HUES64 (cell line): ENCODE results near the gene HS1BP3.
A peak's percentile ranks its signal among the peaks of the same experiment; 100 is the strongest.

Experiments
- H3K27ac ChIP-seq: 2 replicates; pipeline ENCODE4 v1.7.0; 2013; ENCODE audit warnings: low read depth, low read length, inconsistent platforms
- H3K27me3 ChIP-seq: 2 replicates; pipeline ENCODE4 v1.6.1; 2013; ENCODE audit warnings: mild to moderate bottlenecking, low read length; ENCODE audit not compliant: insufficient read depth
- H3K36me3 ChIP-seq: 2 replicates; pipeline ENCODE4 v1.6.1; 2013; ENCODE audit warnings: mild to moderate bottlenecking, low read length; ENCODE audit not compliant: insufficient read depth
- H3K4me1 ChIP-seq: 2 replicates; pipeline ENCODE4 v1.6.1; 2013; ENCODE audit warnings: mild to moderate bottlenecking, low read length, moderate library complexity; ENCODE audit not compliant: insufficient read depth
- H3K4me3 ChIP-seq: 2 replicates; pipeline ENCODE4 v1.5.1; 2013; ENCODE audit warnings: mild to moderate bottlenecking, low read length, moderate library complexity
- H3K9ac ChIP-seq: 2 replicates; pipeline ENCODE4 v1.6.1; 2013; ENCODE audit warnings: mild to moderate bottlenecking, low read depth, low read length
- H3K9me3 ChIP-seq: 2 replicates; pipeline ENCODE4 v1.6.1; 2013; ENCODE audit warnings: low read depth, low read length; ENCODE audit not compliant: insufficient read depth
- WGBS: fragments of 150-250, 120-280 bp; methylation state at CpG from one replicate; pipeline ENCODE4 v1.1.7; 2013; ENCODE audit warnings: missing lambda C conversion rate; 5-methylcytosine and 5-hydroxymethylcytosine counted together

Gene HS1BP3

DNA sequence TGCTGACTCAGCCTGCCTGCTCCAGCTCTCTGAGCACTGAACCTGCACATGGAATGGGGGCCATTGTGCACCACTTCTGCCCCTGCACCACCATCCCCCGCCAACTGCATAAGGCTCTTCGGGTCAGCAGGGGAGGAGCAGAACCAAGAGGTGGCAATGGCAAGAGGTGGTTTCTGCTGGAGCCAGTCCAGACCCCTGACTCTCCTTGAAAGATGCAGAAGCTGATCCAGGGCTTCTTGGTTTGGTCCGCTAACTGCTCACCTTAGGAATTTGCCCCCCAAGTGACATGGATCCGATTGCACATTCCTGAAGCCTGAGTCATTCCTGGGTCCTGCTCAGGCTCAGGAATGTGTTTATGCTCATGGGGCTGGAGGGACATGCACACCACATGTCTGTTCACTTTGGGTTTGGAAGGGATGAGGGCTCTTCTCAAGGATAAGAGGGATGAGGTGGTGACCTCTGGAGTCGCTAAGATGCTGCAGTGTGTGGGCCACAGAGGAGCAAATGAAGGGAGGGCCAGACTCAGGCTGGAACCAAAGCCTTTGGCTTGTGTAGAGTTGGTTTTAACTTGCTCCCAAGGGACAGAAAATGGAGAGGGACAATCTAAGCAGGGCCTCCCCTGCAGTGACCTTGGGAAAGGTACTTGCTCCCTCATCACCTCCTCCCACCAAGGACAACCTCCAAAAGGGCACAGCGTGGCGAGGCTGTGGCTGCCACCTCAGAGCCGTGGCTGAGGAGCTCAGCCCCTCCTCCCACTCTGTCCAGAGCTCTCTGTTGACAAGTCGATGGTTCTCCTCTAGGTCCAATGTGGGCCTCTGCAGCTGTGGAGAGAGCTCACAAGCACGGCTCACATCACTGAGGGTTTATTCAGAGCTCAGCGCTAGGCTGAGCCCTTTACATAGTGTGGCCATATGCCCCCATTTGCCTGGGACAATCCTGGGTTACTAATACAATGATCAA lies 66.2 kb downstream of the HS1BP3 start:
- peaks cover 4% of the 10 kb centered on the region for H3K9me3 ChIP-seq
- H3K27ac ChIP-seq = peak overlapping the region; percentile 71
- 68% methylated on average over 11 of the region's 11 CpGs for WGBS
- H3K9ac ChIP-seq = peak overlapping the region; percentile 34; the same call in 1 of the 2 replicates
- peaks cover 22% of the 10 kb centered on the region for H3K4me1 ChIP-seq
- no peaks in the 10 kb centered on the region for H3K36me3 ChIP-seq
- H3K4me3 ChIP-seq = no peak overlapping the region
- no peaks in the 10 kb centered on the region for H3K27me3 ChIP-seq

DNA sequence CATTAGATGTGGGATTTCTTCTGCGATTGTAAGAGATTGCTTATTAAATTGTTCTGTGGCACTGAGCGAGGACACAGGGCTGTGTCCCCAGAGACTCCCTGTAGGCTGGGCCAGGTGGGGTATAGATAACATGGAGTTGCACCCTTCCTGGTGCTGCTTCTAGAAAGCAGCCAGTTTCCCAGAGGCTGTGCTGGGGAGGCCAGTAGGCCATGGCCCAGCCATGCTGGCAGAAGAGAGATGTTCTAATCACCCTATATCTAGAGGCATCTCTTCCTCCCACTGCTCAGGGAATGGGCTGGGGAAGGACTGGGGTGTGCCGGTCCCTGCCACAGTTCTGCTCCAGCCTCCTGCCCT lies 66.9 kb downstream of the HS1BP3 start:
- Histone ChIP-seq H3K27me3 (no peaks in the 10 kb centered on the region), H3K9me3 (peaks cover 4% of the 10 kb centered on the region), H3K4me3 (no peak overlapping the region), H3K9ac (peak overlapping the region; percentile 28; the same call in 1 of the 2 replicates), H3K27ac (peak overlapping the region; percentile 71), H3K36me3 (no peaks in the 10 kb centered on the region), H3K4me1 (peaks cover 26% of the 10 kb centered on the region)
- 88% methylated on average over 3 of the region's 3 CpGs for WGBS

DNA sequence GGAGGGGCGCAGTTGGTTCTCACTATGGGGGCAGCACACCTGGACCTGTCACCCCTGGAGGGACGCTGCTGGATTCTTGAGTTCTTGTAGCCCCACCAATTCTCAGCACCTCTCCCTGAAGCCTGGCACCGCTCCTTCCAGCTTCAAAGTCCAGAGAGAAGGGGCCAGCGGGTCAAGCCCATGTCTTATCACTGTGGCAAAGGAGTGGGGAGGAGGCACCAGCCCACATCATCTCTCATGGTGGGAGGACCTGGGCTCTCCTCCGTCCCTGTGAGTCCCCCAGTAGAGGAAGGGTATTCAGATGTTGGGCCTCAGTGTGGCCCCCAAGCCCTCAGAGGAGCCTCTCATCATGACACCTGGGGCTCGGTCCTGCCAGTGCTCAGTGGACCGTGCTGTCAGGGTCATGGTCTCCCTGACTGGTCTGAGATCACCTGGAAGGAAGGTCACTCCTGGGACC lies 67.4 kb downstream of the HS1BP3 start:
- Histone ChIP-seq H3K36me3 (no peaks in the 10 kb centered on the region), H3K4me3 (no peak overlapping the region), H3K27ac (no peak overlapping the region), H3K9ac (no peak overlapping the region), H3K9me3 (peaks cover 4% of the 10 kb centered on the region), H3K27me3 (no peaks in the 10 kb centered on the region), H3K4me1 (peaks cover 31% of the 10 kb centered on the region)
- WGBS = 93% methylated on average over 7 of the region's 7 CpGs

DNA sequence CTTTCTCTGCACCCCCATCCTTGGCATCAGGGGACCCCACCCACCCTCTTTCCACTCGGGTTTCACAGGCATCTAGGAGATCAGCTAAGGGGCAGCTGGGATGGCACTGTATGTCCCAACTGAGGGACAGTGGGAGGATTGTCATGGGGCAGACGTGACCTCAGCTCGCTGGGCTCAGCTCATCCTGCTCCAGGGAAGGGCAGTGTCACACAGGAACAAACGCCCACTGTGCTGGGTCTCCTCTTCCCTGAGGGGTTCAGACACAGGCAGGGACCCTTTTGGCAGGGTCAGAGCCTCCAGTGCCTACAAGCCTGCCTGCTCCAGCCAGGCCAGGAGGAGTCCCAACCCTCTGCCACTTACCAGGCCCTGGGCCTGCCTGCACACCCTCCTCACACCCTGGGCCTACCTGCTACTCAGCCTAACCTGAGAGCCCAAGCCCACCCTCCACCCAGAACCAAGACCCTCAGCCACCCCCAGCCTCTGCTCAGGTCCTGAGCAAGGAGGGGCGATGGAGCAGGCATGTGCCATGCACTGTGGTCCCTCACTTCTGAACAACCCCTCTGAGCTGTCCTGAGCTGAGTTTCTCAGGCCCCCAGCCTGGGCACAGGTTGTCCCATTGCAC lies 68.2 kb downstream of the HS1BP3 start:
- no peaks in the 10 kb centered on the region for H3K36me3 ChIP-seq
- H3K27ac ChIP-seq = no peak overlapping the region
- 88% methylated on average over 5 of the region's 5 CpGs for WGBS
- peaks cover 31% of the 10 kb centered on the region for H3K4me1 ChIP-seq
- no peaks in the 10 kb centered on the region for H3K27me3 ChIP-seq
- H3K9ac ChIP-seq = no peak overlapping the region
- H3K9me3 ChIP-seq = peaks cover 4% of the 10 kb centered on the region
- H3K4me3 ChIP-seq = no peak overlapping the region

DNA sequence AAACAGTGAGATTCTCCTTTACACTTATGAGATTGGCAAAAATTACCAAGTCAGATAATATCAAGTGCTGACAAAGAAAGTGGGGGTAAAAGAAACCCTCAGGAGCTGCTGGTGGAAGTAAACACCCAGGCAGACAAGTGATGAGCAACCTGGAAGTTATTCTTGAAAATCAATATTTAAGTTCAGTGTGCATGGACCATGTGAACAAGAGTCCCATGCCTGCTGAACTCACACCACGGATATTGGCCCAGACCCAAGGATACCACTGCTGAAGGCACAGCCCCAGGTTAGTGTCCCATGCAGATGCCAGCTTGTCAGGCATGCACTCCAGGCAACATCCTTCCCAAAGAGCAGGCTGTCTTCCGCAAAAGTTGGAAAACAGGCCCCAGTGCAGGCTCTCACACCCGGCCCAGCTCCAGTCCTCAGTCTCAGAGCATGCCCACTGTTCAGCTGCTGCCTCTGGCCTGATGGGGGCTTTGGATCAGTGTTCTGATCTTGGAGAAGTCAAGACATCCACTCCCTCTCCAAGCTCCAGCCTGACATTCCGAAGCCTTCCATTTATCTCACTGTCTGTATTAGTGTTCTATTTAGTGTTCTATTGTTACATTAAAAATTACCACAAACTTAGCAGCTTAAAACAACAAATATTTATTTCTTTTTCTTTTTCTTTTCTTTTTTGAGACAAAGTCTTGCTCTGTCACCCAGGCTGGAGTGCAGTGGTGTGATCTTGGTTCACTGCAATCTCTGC lies 70.0 kb downstream of the HS1BP3 start:
- Histone ChIP-seq H3K4me3 (no peak overlapping the region), H3K36me3 (no peaks in the 10 kb centered on the region), H3K4me1 (peaks cover 31% of the 10 kb centered on the region), H3K27ac (no peak overlapping the region), H3K9me3 (peaks cover 4% of the 10 kb centered on the region), H3K27me3 (no peaks in the 10 kb centered on the region), H3K9ac (no peak overlapping the region)
- 91% methylated on average over 3 of the region's 4 CpGs for WGBS

DNA sequence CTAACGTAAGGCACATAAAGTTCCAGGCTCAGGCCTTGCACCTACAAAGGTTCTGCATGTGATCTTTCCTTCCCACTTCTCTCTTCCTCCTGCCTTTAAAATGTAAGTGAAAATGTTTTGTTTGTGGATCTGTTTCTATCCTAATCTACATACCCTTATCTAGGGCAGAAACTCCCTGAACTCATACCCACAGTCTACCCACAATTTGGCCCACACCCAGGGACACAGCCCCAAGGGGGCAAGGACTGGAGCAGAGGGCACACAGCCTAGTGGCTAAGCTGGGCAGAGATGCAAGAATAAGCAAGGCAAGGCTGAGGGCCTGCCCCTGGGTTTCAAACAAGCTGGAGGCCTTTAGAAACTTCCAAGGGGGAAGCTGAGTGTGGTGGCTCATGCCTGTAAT lies 71.0 kb downstream of the HS1BP3 start:
- no peaks in the 10 kb centered on the region for H3K36me3 ChIP-seq
- peak overlapping the region; percentile 75 for H3K27ac ChIP-seq
- peaks cover 24% of the 10 kb centered on the region for H3K4me1 ChIP-seq
- H3K27me3 ChIP-seq = no peaks in the 10 kb centered on the region
- peak overlapping the region; percentile 28; the same call in 1 of the 2 replicates for H3K9ac ChIP-seq
- H3K9me3 ChIP-seq = peaks cover 4% of the 10 kb centered on the region
- no peak overlapping the region for H3K4me3 ChIP-seq
- WGBS = 76% methylated on average over 1 of the region's 1 CpG

DNA sequence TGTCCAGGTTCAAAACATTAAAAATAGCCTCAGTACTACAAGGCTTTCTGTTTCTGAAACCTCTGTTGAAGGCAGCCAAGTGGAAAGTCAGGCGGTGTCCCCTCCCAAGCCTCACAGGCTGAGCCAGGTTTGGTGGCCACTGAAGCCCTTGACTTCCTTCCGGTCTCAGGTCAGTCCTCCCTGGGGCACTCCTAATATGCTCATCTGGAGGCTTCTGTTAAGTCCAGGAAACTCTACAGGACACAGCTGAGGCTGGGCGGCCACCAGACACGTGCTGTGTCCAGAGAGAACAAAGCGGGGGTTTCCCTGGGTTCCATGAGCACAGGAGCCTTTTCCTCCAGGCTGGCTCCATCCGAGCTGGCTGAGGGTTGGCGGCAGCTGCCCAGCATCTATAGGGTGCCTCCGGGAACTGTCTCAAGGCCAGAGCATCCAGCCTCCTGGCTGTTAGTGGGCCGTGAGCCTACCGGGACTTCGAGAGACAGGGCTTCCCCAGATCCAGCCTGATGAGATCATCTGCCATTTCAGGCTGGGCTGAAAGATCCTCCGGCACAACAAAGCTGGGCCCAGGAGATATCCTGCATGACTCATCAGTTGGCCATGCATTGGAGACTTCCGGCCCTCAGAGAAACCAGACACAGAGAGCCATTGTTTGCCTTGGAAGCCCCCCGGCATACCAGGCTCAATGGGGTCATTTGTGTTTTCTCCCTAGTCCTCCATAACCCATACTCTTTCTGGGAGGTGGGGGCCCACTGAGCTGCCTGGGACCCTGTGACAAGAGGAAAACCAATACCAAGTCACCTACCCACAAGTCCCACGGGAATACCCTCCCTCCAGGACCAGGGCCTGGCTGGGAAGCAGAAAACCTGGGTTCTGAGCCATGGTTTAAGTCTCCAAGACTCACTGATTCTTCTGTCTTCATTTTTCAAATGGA lies 71.7 kb downstream of the HS1BP3 start:
- Histone ChIP-seq H3K27me3 (no peaks in the 10 kb centered on the region), H3K9ac (peak overlapping the region; percentile 42; the same call in 1 of the 2 replicates), H3K36me3 (no peaks in the 10 kb centered on the region), H3K4me3 (no peak overlapping the region), H3K27ac (peak overlapping the region; percentile 80), H3K9me3 (peaks cover 4% of the 10 kb centered on the region), H3K4me1 (peaks cover 17% of the 10 kb centered on the region; the same call in 1 of the 2 replicates)
- 69% methylated on average over 15 of the region's 15 CpGs for WGBS

DNA sequence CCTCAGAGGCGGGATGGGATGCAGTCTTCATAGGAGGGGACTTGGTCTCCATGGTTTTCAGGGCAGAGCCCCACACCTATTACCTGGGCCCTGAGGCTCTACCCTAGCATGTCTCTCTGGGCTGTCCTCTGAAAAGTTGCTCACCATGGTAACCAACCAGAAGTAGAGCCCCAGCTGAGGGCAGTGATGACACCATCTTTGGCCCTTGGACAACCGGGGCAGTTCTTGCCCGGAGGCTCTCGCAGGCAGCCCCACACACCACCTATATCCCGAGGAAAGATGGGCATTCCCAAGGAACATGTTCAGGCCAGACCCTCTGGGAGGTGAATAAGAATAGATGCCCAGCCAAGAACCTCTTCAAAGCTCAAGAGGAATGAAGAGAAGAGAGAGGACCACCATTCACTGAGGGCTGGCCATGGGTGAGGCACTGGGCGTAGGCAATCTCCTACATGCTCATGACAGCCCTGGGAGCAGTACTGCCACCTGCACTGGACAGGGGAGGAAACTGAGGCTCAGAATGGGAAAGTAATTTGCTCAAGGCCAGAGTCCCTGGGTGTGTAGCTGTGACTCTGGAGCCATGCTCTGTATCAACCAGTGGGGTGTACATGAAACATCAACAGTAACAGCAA lies 72.5 kb downstream of the HS1BP3 start:
- Histone ChIP-seq H3K36me3 (no peaks in the 10 kb centered on the region), H3K4me1 (peaks cover 13% of the 10 kb centered on the region; the same call in 1 of the 2 replicates), H3K27me3 (no peaks in the 10 kb centered on the region), H3K4me3 (no peak overlapping the region), H3K27ac (peak overlapping the region; percentile 80; the same call in 1 of the 2 replicates), H3K9ac (peak overlapping the region; percentile 42; the same call in 1 of the 2 replicates), H3K9me3 (peaks cover 4% of the 10 kb centered on the region)
- WGBS = 89% methylated on average over 6 of the region's 6 CpGs

DNA sequence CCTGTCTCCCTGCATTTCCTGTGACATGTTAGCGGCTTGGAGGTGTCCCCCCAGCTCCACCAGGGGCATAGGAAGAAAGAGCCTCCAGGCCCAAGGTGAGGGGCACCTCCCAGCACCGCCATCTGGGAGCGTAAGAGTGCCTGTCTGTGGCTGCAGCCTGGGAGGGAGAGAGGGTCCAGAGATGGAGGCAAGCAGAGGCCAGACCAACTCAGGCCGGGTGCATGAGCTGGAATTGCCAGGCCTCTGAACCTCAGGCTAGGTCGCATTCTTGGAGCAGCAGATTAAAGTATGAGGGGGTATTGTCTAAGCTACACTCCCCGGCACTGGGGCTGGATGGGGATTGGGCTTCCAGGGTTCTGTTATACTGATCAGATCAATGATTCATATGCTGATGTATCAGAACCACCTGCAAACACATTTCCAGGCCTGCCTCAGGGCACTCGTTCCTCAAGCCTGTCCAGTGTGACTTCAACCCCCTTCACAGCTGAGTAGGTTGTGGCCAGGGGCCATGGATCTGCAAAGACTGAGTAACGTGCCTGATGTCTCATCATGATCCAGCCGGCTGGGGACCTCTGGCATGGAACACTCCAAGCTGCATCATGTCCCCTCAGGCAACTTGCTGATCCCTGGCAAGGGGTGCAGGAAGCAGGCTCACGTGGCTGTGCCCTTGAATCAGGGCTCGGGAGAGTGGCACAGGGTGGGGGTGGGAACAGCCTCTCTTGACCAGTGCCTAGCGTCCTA lies 73.2 kb downstream of the HS1BP3 start:
- WGBS = 88% methylated on average over 12 of the region's 12 CpGs
- H3K27ac ChIP-seq = no peak overlapping the region
- H3K9ac ChIP-seq = no peak overlapping the region
- no peaks in the 10 kb centered on the region for H3K36me3 ChIP-seq
- peaks cover 13% of the 10 kb centered on the region; the same call in 1 of the 2 replicates for H3K4me1 ChIP-seq
- H3K9me3 ChIP-seq = peaks cover 4% of the 10 kb centered on the region
- no peaks in the 10 kb centered on the region for H3K27me3 ChIP-seq
- H3K4me3 ChIP-seq = no peak overlapping the region
